ENCODE results near the gene NF2.

Gene NF2

GRCh38 chr22:29673361-29674066 is 70.1 kb downstream of the NF2 start:
- DNase-seq, result no peak

DNA sequence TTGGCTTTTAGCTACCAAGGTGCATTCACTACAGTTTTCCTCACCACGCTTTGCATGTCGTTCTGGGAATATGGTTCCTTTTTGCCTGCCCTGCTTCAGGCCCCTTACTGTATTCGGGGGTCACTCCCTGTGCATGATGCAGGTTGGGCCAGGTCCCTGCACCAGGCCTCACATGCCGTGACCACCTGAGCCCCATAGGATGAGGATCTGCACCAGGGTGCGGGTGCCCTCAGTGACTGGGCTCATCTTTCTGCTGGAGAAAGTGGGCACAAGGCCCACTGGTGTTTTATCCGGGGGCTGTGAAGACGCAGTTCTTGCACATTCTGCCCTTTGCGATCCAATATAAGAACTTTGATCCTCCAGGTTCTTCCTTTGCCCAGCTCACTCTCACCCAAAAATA is 70.7 kb downstream of the NF2 start:
- no peak for DNase-seq

- DNase-seq, result no peak
Measured at GRCh38 chr22:29679316-29679715, 75.9 kb downstream of the NF2 start.

- DNase-seq, result no peak
Measured at GRCh38 chr22:29683536-29683935, 80.1 kb downstream of the NF2 start.

GRCh38 chr22:29684244-29684643 is 80.8 kb downstream of the NF2 start:
- no peak for DNase-seq

DNA sequence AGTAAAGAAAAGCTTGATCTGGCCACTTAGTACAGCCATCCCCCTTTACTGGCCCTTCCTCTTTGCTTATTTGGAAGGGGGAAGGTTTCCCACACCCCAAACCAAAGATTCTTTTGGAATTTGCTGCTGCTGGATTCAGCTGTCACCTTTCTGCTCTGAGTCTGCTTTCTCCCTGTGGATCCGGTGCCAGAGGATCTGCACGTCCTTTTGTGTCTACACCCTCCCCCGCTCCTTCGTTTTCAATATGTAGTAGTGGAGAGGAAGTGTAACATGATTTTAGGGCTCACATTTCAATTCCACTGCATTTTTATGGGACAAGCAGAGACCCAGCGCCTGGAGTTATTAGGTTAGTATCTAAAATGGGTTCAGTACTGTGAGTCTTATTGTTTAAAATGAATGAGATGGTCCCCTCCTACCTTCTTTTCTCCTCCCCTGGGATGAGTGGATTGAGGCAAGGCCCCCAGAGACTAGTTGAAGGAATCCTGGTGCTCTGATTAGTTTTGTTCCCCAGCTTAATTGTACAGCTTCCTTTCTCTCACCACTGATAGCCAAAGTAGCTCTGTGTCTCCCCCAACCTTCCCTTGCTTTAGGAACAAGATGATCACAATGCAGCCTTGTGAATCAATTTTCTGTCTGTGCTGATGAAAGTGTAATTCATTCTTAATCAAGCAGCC is 85.9 kb downstream of the NF2 start:
- DNase-seq, result no peak

DNA sequence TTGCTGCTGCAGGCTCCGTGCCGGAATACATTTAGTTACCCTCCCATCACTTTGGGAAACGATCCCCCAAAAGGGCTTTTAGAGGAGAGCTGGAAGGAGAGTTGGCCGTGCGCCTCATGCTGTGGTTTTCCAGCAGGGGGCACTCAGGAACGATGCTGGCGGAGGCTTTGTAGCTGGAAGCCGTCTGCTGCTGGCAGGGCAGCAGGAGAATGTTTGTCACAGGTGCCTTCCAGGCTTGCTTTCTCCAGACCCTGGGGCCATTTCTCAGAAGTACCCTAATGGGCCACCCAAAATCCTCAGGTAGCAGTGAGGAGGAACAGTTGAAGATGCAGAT is 86.4 kb downstream of the NF2 start:
- DNase-seq, result peak; percentile 40

DNA sequence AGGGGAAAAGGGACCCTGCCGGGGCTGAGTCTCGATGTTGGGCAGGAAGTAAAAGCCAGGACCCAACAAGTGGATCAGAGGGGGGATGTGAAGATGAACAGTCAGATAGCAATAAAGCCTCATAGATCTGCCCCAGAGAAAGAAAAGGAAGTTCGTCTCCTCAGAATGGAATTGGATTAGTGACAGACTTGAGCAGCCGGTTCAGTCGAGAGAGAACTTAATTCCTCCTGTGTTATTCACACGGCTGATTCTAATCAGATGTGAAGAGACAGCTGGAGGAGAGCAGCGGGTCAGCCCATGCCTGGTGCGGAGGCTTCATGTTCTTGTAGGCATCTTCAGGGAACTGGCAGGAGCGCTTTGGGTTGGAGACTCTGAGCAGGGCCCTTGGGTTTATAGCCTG is 87.0 kb downstream of the NF2 start:
- no peak for DNase-seq

- no peak for DNase-seq
Measured at GRCh38 chr22:29691636-29692326, 88.3 kb downstream of the NF2 start.

DNA sequence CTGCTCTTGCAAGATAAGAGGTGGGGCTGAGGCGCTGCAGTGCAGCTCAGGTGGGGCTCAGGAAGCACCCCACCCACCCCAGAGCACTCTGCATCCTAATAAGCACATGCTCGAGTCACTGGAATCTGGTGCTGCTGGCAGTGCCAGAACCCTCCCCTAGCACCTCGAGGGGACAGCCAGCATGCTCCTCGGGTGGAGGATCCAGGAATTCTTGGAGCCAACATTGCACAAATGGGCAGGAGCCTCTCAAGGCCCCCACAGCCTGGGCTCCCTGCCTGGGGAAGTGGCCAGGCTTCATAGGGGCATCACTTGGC is 88.9 kb downstream of the NF2 start:
- DNase-seq, result no peak

DNA sequence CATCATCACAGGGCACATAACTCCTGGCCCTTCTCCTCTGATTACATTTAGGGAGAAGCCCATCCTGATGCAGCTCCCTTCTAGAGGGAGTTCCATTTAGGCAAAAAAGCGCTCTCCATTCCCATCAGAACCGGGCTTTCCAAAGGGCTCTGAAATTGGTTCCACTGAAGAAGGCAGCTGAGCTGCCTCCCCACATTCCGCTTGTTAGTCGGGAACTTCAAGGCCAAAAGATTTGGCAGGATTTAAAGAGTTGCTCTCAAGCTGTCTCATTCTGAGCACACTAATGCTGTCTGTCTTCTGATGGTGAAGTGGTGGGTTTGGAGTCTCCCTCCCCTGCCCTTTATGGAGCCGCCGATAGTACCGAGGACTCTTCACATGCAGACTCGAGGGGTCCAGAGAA is 89.7 kb downstream of the NF2 start:
- DNase-seq, result no peak

DNA sequence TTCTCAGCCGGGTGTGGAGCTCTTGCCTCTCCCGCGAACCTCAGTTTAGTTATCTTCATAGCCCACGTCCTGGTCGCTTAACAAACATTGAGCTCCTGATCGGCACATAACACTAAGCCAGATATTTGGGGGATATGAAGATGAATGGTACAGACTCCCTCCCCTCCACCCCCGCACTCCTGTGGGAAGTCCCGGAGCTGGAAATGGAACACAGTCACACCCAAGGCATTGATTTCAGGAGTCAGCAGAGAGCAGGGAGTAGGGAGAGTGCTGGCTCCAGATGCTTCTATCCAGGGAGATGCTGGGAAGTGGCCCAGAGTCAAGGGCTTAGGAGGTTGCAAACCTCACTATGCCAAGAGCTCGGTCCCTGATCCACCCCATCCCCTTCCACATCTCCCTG is 90.2 kb downstream of the NF2 start:
- DNase-seq, result no peak

- no peak for DNase-seq
Measured at GRCh38 chr22:29695129-29695926, 91.9 kb downstream of the NF2 start.

DNA sequence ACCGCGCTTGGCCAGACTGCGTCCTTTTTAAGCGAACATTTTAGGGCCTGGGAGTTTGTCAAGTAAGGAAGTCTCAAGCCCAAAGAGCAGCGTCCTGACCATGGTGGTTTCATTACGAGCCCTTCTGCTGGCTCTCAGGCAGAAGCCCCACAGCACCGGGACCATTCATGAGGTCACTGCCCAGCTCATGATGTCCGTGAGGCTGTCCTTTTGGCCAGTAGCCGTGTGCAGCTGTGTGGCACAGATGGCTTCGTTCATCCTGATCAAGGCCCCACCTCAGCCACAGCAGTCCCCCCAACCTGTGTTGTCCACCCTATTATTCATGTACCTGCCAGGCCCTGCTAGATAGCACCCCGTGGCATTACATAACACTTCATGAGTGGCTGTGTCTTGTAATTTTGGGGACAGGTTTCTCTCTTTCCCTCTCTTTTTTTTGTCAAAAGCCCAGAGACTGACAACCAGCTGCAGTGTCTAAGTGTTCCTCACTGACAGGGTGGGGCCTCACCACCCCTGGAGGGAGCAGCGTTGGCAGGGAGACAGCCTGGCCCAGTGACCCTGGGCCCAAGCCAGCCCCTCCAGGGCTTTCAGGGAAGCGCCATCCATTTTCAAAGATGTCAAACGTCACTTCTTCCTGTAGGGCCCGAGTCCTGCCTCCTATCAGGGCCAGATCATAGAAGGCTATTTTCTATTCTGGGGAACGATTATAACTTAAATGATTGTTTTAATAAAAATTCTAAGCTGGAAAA is 94.6 kb downstream of the NF2 start:
- no peak for DNase-seq

DNA sequence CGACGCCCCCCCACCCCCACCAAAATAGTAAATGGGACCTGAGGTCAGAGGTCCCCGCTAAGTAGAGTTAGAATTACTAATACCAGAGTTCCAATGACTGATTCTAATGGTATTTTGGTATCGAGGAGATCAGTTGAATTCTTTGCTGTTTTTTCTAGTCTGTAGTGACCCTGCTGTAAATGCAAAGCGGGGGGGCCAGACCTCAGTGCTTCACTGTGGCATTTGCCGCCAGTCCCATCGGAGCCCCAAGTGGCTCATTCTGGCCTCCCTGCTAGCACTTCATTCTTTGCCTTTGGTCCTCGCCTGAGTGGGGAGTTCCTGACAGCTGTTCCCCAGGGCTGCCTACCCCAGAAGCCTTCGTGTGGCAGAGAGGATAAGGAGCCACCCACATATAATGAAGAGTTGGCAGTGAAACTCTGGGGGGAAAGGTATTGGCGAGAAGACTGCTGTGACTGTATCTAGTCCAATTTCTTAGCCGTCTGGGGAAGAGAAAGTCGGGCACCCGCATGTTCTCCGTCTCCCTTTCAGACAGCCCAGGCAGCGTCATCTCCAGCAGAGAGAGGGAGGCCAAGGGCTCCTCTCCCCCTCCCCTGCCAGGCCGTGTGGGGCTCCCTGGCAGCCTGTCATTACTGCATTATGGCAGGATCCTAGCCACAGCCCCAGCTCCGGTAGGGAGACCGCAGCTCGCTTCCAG is 96.9 kb downstream of the NF2 start:
- no peak for DNase-seq

- DNase-seq, result no peak
Measured at GRCh38 chr22:29700900-29701154, 97.4 kb downstream of the NF2 start.

GRCh38 chr22:29701155-29701999 is 97.9 kb downstream of the NF2 start:
- DNase-seq, result peak; percentile 52

DNA sequence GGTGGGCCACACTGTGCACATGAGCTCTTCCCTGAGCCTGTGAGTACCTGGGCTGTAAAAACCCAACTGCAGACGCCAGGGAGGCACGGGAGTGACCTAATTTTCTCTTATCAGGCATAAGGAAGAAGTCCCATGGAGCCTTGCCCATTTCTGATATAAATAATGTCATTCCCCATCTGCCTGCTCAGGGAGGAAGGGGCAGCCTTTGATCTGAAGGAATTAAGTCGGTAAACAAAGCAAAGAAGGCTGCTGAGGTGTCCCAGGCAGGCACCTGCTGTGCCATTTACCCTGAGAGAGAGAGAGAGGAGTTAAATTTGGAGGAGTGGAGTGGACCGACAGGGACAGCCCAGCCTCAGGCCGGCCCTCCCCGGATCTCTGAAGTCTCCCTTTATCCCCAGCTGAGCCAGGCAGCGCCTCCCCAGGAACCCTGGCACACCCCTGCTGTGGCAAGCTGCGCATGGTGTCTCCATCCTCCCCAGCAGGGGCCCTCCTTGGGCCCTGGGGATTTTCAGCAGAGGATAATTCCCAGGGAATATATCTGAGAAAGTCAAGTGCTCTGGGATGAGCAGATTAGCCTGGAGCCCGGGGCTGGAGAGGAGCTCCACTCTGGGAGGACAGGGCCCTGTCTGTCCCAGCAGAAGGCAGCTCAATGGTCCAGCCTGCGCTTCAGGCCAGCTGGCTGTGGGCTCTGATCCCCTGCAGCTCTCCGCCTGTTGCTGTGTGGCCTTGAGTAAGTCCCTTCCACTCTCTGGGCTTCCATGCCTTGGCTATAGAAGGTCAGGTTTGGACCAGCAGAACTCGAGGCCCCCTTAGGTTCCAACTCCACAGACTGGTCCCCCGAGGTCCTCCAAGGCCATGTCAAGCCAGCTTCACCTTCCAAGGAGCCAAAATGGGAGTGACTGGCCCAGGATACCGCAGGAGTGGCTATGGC is 98.8 kb downstream of the NF2 start:
- no peak for DNase-seq

DNA sequence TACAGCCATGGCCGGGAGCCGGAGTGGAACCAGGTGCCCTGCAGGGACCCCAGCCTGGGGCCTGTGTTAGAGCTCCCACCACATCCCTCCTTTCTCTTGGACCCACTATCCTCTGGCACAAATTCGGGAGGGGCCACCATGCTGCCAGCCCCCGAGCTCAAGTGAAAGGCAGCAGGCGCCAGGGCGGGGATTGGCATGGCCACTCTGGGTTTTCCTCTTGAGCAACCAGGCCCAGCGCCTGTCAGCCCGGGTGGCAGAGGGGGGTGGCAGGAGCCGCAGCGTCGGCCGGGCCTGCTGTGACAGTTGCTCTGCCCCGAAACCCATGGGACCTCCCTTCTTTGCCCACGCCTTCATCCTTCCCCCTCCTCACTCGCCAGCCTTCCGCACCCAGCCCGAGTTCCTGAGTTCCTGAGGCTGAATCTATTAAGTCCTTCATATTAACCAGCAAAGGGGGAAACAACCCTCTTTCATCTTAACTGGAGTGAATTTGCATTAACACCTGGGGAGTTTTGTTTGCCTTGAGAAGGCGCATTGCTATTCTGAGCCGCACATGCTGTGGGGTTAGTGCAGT is 99.6 kb downstream of the NF2 start:
- DNase-seq, result no peak

- DNase-seq, result no peak
Measured at GRCh38 chr22:29703569-29704195, 100.2 kb downstream of the NF2 start.
